ENCODE measurements around the gene STX18. TPM values are rescaled to one million over a fixed set of nuclear protein-coding genes. Genes with fewer than 3 reads are reported as not detected.

STX18 gene
- total and polyA plus RNA-seq, 2 of the 13 experiments (the other 11 are each of a cell fraction or from before 2014, with no cell fraction given) = 23.9 to 37.1 TPM

DNA sequence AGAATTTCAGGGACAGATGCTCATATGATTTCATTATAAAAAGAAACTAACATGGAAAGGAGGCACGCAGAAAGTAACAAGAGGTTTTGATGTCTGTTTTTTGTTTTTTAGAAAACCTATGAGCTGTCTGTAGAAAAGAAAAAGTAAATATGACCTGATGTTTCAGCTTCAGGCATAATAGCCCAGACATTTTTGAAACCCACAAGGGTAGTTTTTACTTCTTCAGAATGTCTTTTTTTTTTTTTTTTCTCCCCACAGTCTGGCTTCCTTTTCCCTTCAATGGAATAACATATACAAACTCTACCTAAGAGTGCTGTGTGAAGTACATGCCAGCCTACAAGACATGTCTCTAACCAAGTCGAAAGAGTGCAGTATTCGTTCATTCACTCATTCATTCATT lies 18.3 kb upstream of the STX18 start (continued):
- TF ChIP-seq SMARCC2 (IDR thresholded peaks at IDR 0.05) = no peak

DNA sequence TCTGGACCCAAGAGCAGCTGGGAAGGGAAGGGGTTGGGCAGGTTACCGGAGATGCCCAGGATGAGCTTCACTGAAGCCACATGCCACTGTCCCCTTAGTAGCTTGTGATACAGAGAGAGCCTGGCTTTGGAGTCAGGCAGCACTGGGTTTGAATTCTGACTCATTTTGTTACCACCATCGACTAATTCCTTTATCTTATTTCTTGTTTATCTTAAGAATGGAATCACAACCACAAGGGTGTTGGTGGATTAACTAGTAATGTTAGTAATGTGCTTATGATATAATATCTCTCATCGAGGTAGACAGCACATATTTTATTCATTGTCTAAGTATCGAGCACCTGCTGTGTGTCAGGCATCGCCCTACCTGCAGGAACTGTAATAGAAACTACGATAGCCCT lies 17.7 kb upstream of the STX18 start:
- no peak overlapping the region for H3K4me2 ChIP-seq (ENCODE audit: low read depth, low read length)
- H3K9me3 ChIP-seq (ENCODE audit: low read length) = no peaks in the 10 kb centered on the region
- in situ Hi-C loops (cut with HindIII; ENCODE audit: extremely low pct_ligation_motif_present, low pct_unique_long_range_greater_than_20kb) (no loop called here), intact Hi-C loops (cut with micrococcal nuclease; ENCODE audit: unreplicated experiment) (no loop called here)
- DNase-seq (ENCODE audit: low spot score) = no peak
- no peak for ATAC-seq
- peaks cover 1 to 9% of the 10 kb centered on the region in 2 experiments; a peak in 2 of 5 replicates for H3K36me3 ChIP-seq (replicated peaks in 1 of 2; ENCODE audit: control insufficient read depth in 1 of 2, insufficient read depth in 2 of 2, low read length in 2 of 2)
- no TSS peak for BruUV-seq (replicated peaks)
- 71% methylated on average over 6 of the region's 6 CpGs for WGBS (ENCODE audit: low lambda C conversion rate)
- ChIA-PET CTCF (ENCODE audit: low intra/inter-chr PET ratio, low total read pairs) (no interaction called here), POLR2A (interaction anchor here (1.3 kb wide), 1 partner anchor 17 kb away, joined by 3 read pairs; no protein-coding TSS in a partner anchor)
- H3K79me2 ChIP-seq (ENCODE audit: insufficient read depth, low read length) = no peaks in the 10 kb centered on the region
- no peak overlapping the region for H2AFZ ChIP-seq (ENCODE audit: low read length)
- H4K20me1 ChIP-seq (ENCODE audit: insufficient read depth, low read length) = no peaks in the 10 kb centered on the region
- H3K4me3 ChIP-seq (replicated peaks in 1 of 3; ENCODE audit: insufficient read depth in 1 of 3, low read depth in 2 of 3, low read length in 3 of 3) = no peak overlapping the region
- no peak overlapping the region for H3K9ac ChIP-seq (ENCODE audit: insufficient read depth, low read depth, low read length)
- FAIRE-seq = no peak
- peaks cover 29% of the 10 kb centered on the region for H3K4me1 ChIP-seq (ENCODE audit: insufficient read depth, low read length)
- no peak overlapping the region for H3K27ac ChIP-seq (ENCODE audit: extremely low read length, insufficient read depth, low read length)
- no peaks in the 10 kb centered on the region for H3K27me3 ChIP-seq (ENCODE audit: control insufficient read depth in 1 of 2, insufficient read depth in 2 of 2, low read length in 2 of 2)
- TF ChIP-seq, protein P1, sequence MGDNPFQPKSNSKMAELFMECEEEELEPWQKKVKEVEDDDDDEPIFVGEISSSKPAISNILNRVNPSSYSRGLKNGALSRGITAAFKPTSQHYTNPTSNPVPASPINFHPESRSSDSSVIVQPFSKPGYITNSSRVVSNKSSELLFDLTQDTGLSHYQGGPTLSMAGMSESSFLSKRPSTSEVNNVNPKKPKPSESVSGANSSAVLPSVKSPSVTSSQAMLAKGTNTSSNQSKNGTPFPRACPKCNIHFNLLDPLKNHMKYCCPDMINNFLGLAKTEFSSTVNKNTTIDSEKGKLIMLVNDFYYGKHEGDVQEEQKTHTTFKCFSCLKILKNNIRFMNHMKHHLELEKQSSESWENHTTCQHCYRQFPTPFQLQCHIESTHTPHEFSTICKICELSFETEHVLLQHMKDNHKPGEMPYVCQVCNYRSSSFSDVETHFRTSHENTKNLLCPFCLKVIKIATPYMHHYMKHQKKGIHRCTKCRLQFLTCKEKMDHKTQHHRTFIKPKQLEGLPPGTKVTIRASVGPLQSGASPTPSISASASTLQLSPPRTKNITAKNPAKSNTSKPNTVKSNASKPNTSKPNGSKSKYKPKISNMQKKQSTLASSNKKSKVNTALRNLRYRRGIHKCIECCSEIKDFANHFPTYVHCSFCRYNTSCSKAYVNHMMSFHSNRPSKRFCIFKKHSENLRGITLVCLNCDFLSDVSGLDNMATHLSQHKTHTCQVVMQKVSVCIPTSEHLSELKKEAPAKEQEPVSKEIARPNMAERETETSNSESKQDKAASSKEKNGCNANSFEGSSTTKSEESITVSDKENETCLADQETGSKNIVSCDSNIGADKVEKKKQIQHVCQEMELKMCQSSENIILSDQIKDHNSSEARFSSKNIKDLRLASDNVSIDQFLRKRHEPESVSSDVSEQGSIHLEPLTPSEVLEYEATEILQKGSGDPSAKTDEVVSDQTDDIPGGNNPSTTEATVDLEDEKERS (CRISPR knock-in tag; IDR thresholded peaks at IDR 0.05) = no peak
- TF ChIP-seq ZNF430 (CRISPR knock-in tag; IDR thresholded peaks at IDR 0.05) (no peak), FOXA3 (CRISPR knock-in tag; IDR thresholded peaks at IDR 0.05) (no peak), ZNF660 (CRISPR knock-in tag; IDR thresholded peaks at IDR 0.05; ENCODE audit: borderline replicate concordance, low read depth) (no peak), TCF7L2 (IDR thresholded peaks at IDR 0.05; ENCODE audit: low read depth, low read length) (no peak)
- TF ChIP-seq, protein P2, sequence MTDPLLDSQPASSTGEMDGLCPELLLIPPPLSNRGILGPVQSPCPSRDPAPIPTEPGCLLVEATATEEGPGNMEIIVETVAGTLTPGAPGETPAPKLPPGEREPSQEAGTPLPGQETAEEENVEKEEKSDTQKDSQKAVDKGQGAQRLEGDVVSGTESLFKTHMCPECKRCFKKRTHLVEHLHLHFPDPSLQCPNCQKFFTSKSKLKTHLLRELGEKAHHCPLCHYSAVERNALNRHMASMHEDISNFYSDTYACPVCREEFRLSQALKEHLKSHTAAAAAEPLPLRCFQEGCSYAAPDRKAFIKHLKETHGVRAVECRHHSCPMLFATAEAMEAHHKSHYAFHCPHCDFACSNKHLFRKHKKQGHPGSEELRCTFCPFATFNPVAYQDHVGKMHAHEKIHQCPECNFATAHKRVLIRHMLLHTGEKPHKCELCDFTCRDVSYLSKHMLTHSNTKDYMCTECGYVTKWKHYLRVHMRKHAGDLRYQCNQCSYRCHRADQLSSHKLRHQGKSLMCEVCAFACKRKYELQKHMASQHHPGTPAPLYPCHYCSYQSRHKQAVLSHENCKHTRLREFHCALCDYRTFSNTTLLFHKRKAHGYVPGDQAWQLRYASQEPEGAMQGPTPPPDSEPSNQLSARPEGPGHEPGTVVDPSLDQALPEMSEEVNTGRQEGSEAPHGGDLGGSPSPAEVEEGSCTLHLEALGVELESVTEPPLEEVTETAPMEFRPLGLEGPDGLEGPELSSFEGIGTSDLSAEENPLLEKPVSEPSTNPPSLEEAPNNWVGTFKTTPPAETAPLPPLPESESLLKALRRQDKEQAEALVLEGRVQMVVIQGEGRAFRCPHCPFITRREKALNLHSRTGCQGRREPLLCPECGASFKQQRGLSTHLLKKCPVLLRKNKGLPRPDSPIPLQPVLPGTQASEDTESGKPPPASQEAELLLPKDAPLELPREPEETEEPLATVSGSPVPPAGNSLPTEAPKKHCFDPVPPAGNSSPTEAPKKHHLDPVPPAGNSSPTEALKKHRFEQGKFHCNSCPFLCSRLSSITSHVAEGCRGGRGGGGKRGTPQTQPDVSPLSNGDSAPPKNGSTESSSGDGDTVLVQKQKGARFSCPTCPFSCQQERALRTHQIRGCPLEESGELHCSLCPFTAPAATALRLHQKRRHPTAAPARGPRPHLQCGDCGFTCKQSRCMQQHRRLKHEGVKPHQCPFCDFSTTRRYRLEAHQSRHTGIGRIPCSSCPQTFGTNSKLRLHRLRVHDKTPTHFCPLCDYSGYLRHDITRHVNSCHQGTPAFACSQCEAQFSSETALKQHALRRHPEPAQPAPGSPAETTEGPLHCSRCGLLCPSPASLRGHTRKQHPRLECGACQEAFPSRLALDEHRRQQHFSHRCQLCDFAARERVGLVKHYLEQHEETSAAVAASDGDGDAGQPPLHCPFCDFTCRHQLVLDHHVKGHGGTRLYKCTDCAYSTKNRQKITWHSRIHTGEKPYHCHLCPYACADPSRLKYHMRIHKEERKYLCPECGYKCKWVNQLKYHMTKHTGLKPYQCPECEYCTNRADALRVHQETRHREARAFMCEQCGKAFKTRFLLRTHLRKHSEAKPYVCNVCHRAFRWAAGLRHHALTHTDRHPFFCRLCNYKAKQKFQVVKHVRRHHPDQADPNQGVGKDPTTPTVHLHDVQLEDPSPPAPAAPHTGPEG (CRISPR knock-in tag; IDR thresholded peaks at IDR 0.05) = no peak
- TF ChIP-seq, protein P3, sequence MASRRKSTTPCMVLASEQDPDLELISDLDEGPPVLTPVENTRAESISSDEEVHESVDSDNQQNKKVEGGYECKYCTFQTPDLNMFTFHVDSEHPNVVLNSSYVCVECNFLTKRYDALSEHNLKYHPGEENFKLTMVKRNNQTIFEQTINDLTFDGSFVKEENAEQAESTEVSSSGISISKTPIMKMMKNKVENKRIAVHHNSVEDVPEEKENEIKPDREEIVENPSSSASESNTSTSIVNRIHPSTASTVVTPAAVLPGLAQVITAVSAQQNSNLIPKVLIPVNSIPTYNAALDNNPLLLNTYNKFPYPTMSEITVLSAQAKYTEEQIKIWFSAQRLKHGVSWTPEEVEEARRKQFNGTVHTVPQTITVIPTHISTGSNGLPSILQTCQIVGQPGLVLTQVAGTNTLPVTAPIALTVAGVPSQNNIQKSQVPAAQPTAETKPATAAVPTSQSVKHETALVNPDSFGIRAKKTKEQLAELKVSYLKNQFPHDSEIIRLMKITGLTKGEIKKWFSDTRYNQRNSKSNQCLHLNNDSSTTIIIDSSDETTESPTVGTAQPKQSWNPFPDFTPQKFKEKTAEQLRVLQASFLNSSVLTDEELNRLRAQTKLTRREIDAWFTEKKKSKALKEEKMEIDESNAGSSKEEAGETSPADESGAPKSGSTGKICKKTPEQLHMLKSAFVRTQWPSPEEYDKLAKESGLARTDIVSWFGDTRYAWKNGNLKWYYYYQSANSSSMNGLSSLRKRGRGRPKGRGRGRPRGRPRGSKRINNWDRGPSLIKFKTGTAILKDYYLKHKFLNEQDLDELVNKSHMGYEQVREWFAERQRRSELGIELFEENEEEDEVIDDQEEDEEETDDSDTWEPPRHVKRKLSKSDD (CRISPR knock-in tag; IDR thresholded peaks at IDR 0.05; ENCODE audit: low read depth) = no peak
- TF ChIP-seq, protein P4, sequence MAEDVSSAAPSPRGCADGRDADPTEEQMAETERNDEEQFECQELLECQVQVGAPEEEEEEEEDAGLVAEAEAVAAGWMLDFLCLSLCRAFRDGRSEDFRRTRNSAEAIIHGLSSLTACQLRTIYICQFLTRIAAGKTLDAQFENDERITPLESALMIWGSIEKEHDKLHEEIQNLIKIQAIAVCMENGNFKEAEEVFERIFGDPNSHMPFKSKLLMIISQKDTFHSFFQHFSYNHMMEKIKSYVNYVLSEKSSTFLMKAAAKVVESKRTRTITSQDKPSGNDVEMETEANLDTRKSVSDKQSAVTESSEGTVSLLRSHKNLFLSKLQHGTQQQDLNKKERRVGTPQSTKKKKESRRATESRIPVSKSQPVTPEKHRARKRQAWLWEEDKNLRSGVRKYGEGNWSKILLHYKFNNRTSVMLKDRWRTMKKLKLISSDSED (CRISPR knock-in tag; IDR thresholded peaks at IDR 0.05) = no peak

All from HepG2 (cell line).